Mucosa of descending colon (tissue), 3 donors: ENCODE data around the gene ACYP2. TPM values are rescaled to one million over a fixed set of nuclear protein-coding genes. Genes with fewer than 3 reads are reported as not detected.

Experiments
- ATAC-seq: fragments of 200-7000 bp; cut with Tn5 transposase; one replicate; pipeline ENCODE4 v1.9.1; 2020; ENCODE audit warnings: mild to moderate bottlenecking, moderate library complexity
- DNase-seq, 3 donors: peaks; one replicate each; pipeline ENCODE4 v3.0.0-alpha.2; 2020
- H3K36me3 ChIP-seq: fragments of 200-600 bp; one replicate; pipeline ENCODE4 v1.8.0; 2021; ENCODE audit warnings: low read depth, mild to moderate bottlenecking
- H3K4me1 ChIP-seq: fragments of 200-600 bp; one replicate; pipeline ENCODE4 v1.8.0; 2021; ENCODE audit warnings: low read depth, mild to moderate bottlenecking
- H3K4me3 ChIP-seq: fragments of 200-600 bp; one replicate; pipeline ENCODE4 v1.8.0; 2021; ENCODE audit warnings: mild to moderate bottlenecking
- H3K9me3 ChIP-seq: fragments of 200-600 bp; one replicate; pipeline ENCODE4 v1.8.0; 2021; ENCODE audit warnings: mild to moderate bottlenecking
- CTCF ChIP-seq: fragments of 200-600 bp; IDR thresholded peaks from one replicate; pipeline ENCODE4 v1.8.0; 2022; ENCODE audit warnings: antibody characterized with exemption, mild to moderate bottlenecking
- intact Hi-C, 2 donors: fragments of 100-400 bp; cut with DNase I in 1 of 2; cut with micrococcal nuclease in 1 of 2; formaldehyde crosslinking; loops; one replicate each; pipeline versions ENCODE4 v1.11.0 to v1.11.1; 2022; cut with DNase I, micrococcal nuclease
- total RNA-seq, 3 donors: library from RNA; stranded (reverse); fragmentation: NEBNext Ultra II Directional in 2 of 3; extraction: Animal tissue kit (Norgen Biotek cat#: 25700) in 2 of 3; gene quantifications; one replicate each; pipeline versions ENCODE4 v1.2.1 to v1.2.4, GENCODE V29; 2021 to 2023
- donor health status: DM: no; HTN: no; CAD: no; lungs with moderate emphysema.
- donor health status: DM: no; HTN: no; CAD: no.
- donor health status: DM: no; HTN: yes; CAD: no.

ACYP2 gene
- total RNA-seq, 3 donors from 2014 or later, result 10.7 to 17.8 (median 13.8) TPM

GRCh38 chr2:54348646-54349045 lies 233.2 kb downstream of the ACYP2 start:
- Histone ChIP-seq H3K36me3 (no peaks in the 10 kb centered on the region), H3K4me3 (no peak overlapping the region), H3K9me3 (no peaks in the 10 kb centered on the region), H3K4me1 (peaks cover 7% of the 10 kb centered on the region)
- DNase-seq, result peak in 1 of 3 donors; percentile 44
- no peak for TF ChIP-seq CTCF
- intact Hi-C loops, result no loop called here
- peak; percentile 66 for ATAC-seq

GRCh38 chr2:54350426-54350825 lies 235.0 kb downstream of the ACYP2 start:
- ATAC-seq, result no peak

GRCh38 chr2:54353216-54353615 lies 237.8 kb downstream of the ACYP2 start:
- DNase-seq, result peak in 1 of 3 donors; percentile 28
- Histone ChIP-seq H3K9me3 (no peaks in the 10 kb centered on the region), H3K36me3 (no peaks in the 10 kb centered on the region), H3K4me3 (no peak overlapping the region), H3K4me1 (peaks cover 7% of the 10 kb centered on the region)
- intact Hi-C loops, result no loop called here
- peak; percentile 94 for ATAC-seq
- no peak for TF ChIP-seq CTCF

More at GRCh38 chr2:54350426-54350825, 235.0 kb downstream of the ACYP2 start:
- H3K4me3 ChIP-seq, result no peak overlapping the region
- intact Hi-C loops, result no loop called here
- H3K4me1 ChIP-seq, result peaks cover 7% of the 10 kb centered on the region
- no peak for TF ChIP-seq CTCF
- DNase-seq, result no peak
- H3K9me3 ChIP-seq, result no peaks in the 10 kb centered on the region
- H3K36me3 ChIP-seq, result no peaks in the 10 kb centered on the region

Other genes starting within 250 kb of the ACYP2 start
- 10 to 100 TPM; 33.7 to 50.9 (median 50.3) TPM for gene PSME4, start 144.6 kb upstream of the ACYP2 start, total RNA-seq
- not detected for gene TSPYL6, start 140.6 kb downstream of the ACYP2 start, total RNA-seq